Fibroblast of lung (primary cell): ENCODE data around the gene RTP3. TPM values are rescaled to one million over a fixed set of nuclear protein-coding genes. Genes with fewer than 3 reads are reported as not detected.
A peak's percentile ranks its signal among the peaks of the same experiment; 100 is the strongest.

Experiments
- DNase-seq, 2 donors: peaks; one replicate each; pipeline versions ENCODE4 v3.0.0 to v3.0.0-alpha.2; 2010; ENCODE audit warnings: low read depth in 2 of 2
- H2AFZ ChIP-seq: 2 replicates; pipeline ENCODE4 v1.5.1; 2012; ENCODE audit warnings: low read length, control low read depth, inconsistent platforms
- H3K27ac ChIP-seq: 2 replicates; pipeline ENCODE4 v1.5.1; 2011; ENCODE audit warnings: low read length, control low read depth; ENCODE audit not compliant: insufficient read depth
- H3K27me3 ChIP-seq: 2 replicates; pipeline ENCODE4 v1.5.1; 2011; ENCODE audit warnings: mild to moderate bottlenecking, low read length; ENCODE audit not compliant: control insufficient read depth, insufficient read depth
- H3K36me3 ChIP-seq: 2 replicates; pipeline ENCODE4 v1.5.1; 2011; ENCODE audit warnings: low read length; ENCODE audit not compliant: control insufficient read depth, insufficient read depth
- H3K4me1 ChIP-seq: 2 replicates; pipeline ENCODE4 v1.5.1; 2011; ENCODE audit warnings: low read length; ENCODE audit not compliant: control insufficient read depth, insufficient read depth; ENCODE audit errors: extremely low read depth
- H3K4me2 ChIP-seq: 2 replicates; pipeline ENCODE4 v1.5.1; 2011; ENCODE audit warnings: low read length, control low read depth; ENCODE audit not compliant: insufficient read depth; ENCODE audit errors: extremely low read depth
- H3K4me3 ChIP-seq, 4 experiments: fragments of 200-600 bp in 1 of 4; sonication (generic) in 1 of 4; replicated peaks in 1 of 4; 2 replicates each; pipeline ENCODE4 v1.5.1; 2011 to 2016; ENCODE audit warnings: low read length in 4 of 4, low read depth in 3 of 4, mild to moderate bottlenecking in 3 of 4, control low read depth in 2 of 4, inconsistent platforms in 1 of 4, mixed read lengths in 1 of 4; ENCODE audit not compliant: insufficient read depth in 1 of 4; ENCODE audit errors: control extremely low read depth in 1 of 4
- H3K79me2 ChIP-seq: 2 replicates; pipeline ENCODE4 v1.5.1; 2012; ENCODE audit warnings: mild to moderate bottlenecking, low read length, inconsistent platforms; ENCODE audit not compliant: control insufficient read depth, insufficient read depth
- H3K9ac ChIP-seq: 2 replicates; pipeline ENCODE4 v1.5.1; 2011; ENCODE audit warnings: mild to moderate bottlenecking, low read length, control low read depth; ENCODE audit not compliant: insufficient read depth
- H3K9me3 ChIP-seq: 2 replicates; pipeline ENCODE4 v1.5.1; 2012; ENCODE audit warnings: low read depth, low read length; ENCODE audit not compliant: control insufficient read depth, insufficient read depth
- H4K20me1 ChIP-seq: 2 replicates; pipeline ENCODE4 v1.5.1; 2011; ENCODE audit warnings: low read length; ENCODE audit not compliant: control insufficient read depth, insufficient read depth; ENCODE audit errors: extremely low read depth
- EZH2 ChIP-seq: IDR thresholded peaks from 2 replicates; pipeline ENCODE4 v1.5.1; 2012; ENCODE audit warnings: low read length, control low read depth, mild to moderate bottlenecking; ENCODE audit errors: missing control alignments
- polyA plus RNA-seq, 2 donors: library from polyadenylated mRNA; depleted of rRNA in 1 of 2; stranded (reverse) in 1 of 2; unstranded in 1 of 2; fragments of >200 nt; gene quantifications; 2 replicates each; pipeline ENCODE4 v1.2.1, GENCODE V29; 2011 to 2012; ENCODE audit warnings: missing spikeins in 1 of 2
- total RNA-seq: library from RNA; depleted of rRNA; stranded (reverse); fragments of >200 nt; gene quantifications from 2 replicates; pipeline ENCODE4 v1.2.1, GENCODE V29; 2014
- TF ChIP-seq, protein P1 (sequence below), 2 donors: IDR thresholded peaks in 1 of 2; conservative IDR thresholded peaks in 1 of 2; 1 replicate in 1 of 2; 2 replicates in 1 of 2; pipeline ENCODE4 v1.5.1; 2011 to 2012; ENCODE audit warnings: low read length in 2 of 2, control low read depth in 1 of 2, inconsistent platforms in 1 of 2, low read depth in 1 of 2, mild to moderate bottlenecking in 1 of 2

The RTP3 gene
- total and polyA plus RNA-seq, 2 donors (not counting 1 experiment from before 2014, with no cell fraction given) = not detected

DNA sequence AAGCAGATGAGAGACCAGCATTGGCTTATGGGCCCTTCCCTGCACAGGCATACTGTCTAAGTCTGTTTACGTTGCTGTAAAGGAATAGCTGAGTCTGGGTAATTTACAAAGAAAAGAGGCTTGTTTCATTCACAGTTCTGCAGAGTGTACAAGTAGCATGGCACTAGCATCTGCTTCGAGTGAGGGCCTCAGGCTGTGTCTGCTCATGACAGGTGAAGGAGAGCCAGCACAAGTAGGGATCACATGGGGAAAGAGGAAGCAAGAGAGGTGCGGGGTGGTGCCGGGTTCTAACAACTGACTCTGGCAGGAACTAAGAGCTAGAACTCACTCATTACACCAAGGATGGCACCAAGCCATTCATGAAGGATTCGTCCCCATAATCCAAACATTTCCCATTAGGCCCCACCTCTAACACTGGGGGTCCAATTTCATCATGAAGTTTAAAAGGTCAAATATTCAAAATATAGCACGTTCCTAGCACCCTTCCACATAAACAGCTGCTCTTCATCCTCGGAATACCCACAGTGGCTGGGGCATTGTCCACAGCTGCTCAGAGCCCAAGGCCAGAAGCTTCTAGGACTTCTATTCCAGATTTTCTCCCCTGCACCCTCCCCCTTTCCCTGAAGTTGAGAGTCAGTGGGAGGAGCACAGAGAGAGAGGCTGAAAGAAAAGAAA is 5.6 kb downstream of the RTP3 start:
- no peak overlapping the region for H3K9ac ChIP-seq
- H3K4me2 ChIP-seq = no peak overlapping the region
- H3K79me2 ChIP-seq = no peaks in the 10 kb centered on the region
- H3K4me1 ChIP-seq = no peaks in the 10 kb centered on the region
- H2AFZ ChIP-seq = no peak overlapping the region
- no peak overlapping the region for H3K4me3 ChIP-seq
- DNase-seq = peak in 1 of 2 donors; percentile 58
- H3K36me3 ChIP-seq = no peaks in the 10 kb centered on the region
- H4K20me1 ChIP-seq = no peaks in the 10 kb centered on the region
- no peaks in the 10 kb centered on the region for H3K27me3 ChIP-seq
- H3K9me3 ChIP-seq = no peaks in the 10 kb centered on the region
- peak overlapping the region; percentile 7 for H3K27ac ChIP-seq
- no peak for TF ChIP-seq EZH2
- TF ChIP-seq, protein P1, sequence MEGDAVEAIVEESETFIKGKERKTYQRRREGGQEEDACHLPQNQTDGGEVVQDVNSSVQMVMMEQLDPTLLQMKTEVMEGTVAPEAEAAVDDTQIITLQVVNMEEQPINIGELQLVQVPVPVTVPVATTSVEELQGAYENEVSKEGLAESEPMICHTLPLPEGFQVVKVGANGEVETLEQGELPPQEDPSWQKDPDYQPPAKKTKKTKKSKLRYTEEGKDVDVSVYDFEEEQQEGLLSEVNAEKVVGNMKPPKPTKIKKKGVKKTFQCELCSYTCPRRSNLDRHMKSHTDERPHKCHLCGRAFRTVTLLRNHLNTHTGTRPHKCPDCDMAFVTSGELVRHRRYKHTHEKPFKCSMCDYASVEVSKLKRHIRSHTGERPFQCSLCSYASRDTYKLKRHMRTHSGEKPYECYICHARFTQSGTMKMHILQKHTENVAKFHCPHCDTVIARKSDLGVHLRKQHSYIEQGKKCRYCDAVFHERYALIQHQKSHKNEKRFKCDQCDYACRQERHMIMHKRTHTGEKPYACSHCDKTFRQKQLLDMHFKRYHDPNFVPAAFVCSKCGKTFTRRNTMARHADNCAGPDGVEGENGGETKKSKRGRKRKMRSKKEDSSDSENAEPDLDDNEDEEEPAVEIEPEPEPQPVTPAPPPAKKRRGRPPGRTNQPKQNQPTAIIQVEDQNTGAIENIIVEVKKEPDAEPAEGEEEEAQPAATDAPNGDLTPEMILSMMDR (conservative IDR thresholded peaks at IDR 0.05 in 1 of 2, IDR thresholded peaks at IDR 0.05 in 1 of 2; ENCODE audit: low read depth in 1 of 2, low read length in 2 of 2) = no peak

DNA sequence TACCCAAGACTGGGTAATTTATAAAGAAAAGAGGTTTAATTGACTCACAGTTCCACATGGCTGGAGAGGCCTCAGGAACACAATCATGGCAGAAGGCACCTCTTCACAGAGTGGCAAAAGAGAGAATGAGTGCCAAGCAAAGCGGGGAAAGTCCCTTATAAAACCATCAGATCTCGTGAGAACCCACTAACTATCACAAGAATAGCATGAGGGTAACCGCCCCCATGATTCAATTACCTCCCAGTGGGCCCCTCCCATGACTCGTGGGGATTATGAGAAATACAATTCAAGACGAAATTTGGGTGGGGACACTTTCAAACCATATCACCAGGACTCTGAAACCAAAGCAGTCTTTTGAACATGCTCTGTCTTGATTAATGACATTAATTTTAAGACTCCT is 7.0 kb downstream of the RTP3 start:
- Histone ChIP-seq H2AFZ (no peak overlapping the region), H3K9ac (no peak overlapping the region), H3K27me3 (no peaks in the 10 kb centered on the region), H3K27ac (no peak overlapping the region), H3K36me3 (no peaks in the 10 kb centered on the region), H3K9me3 (no peaks in the 10 kb centered on the region), H3K4me2 (no peak overlapping the region), H4K20me1 (no peaks in the 10 kb centered on the region), H3K79me2 (no peaks in the 10 kb centered on the region), H3K4me3 (no peak overlapping the region), H3K4me1 (no peaks in the 10 kb centered on the region)
- no peak for DNase-seq
- TF ChIP-seq, protein P1 (conservative IDR thresholded peaks at IDR 0.05 in 1 of 2, IDR thresholded peaks at IDR 0.05 in 1 of 2; ENCODE audit: low read depth in 1 of 2, low read length in 2 of 2) = no peak
- TF ChIP-seq EZH2 = no peak

DNA sequence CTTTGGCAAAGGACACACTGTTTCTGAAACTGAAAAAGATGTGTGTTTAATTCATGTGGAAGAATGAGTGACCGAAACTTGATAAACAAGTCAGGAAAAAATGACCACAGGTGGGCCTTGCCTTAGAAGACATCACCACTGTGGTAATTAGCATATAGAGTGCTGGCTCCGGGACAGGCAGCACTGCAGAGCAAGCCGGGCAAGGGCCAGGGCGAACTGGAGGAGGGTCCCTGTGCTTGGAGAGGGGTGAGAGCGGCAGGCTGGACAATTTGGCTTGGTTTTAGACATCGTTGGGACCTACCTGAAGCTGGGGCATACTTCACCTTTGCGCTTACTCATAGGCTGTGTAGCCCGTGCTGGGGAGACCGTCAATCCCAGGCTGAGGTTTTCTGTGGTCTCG is 8.2 kb downstream of the RTP3 start:
- H3K27ac ChIP-seq = no peak overlapping the region
- H3K4me1 ChIP-seq = no peaks in the 10 kb centered on the region
- no peaks in the 10 kb centered on the region for H3K36me3 ChIP-seq
- H3K4me2 ChIP-seq = no peak overlapping the region
- H3K4me3 ChIP-seq = no peak overlapping the region
- no peaks in the 10 kb centered on the region for H3K79me2 ChIP-seq
- no peaks in the 10 kb centered on the region for H4K20me1 ChIP-seq
- no peaks in the 10 kb centered on the region for H3K9me3 ChIP-seq
- H3K27me3 ChIP-seq = no peaks in the 10 kb centered on the region
- DNase-seq = no peak
- TF ChIP-seq, protein P1 (conservative IDR thresholded peaks at IDR 0.05 in 1 of 2, IDR thresholded peaks at IDR 0.05 in 1 of 2; ENCODE audit: low read depth in 1 of 2, low read length in 2 of 2) = no peak
- TF ChIP-seq EZH2 = no peak
- no peak overlapping the region for H3K9ac ChIP-seq
- no peak overlapping the region for H2AFZ ChIP-seq
